Measurements from ENCODE around the gene KIFAP3. TPM values are rescaled to one million over a fixed set of nuclear protein-coding genes. Genes with fewer than 3 reads are reported as not detected.

Gene KIFAP3
- total and polyA plus RNA-seq, 2 donors (not counting 1 experiment from before 2014, with no cell fraction given) = 30.2 to 42.9 TPM

- no peaks in the 10 kb centered on the region for H3K27me3 ChIP-seq (ENCODE audit: control insufficient read depth, insufficient read depth, low read length)
- H3K27ac ChIP-seq (ENCODE audit: insufficient read depth, low read length) = no peak overlapping the region
- no peak overlapping the region for H2AFZ ChIP-seq (ENCODE audit: low read length)
- TF ChIP-seq EZH2 (IDR thresholded peaks at IDR 0.05; ENCODE audit: low read length, missing control alignments) (no peak), CTCF (conservative IDR thresholded peaks at IDR 0.05 in 1 of 2, IDR thresholded peaks at IDR 0.05 in 1 of 2; ENCODE audit: low read depth in 1 of 2, low read length in 2 of 2) (no peak)
- no peaks in the 10 kb centered on the region for H3K9me3 ChIP-seq (ENCODE audit: control insufficient read depth, insufficient read depth, low read depth, low read length)
- DNase-seq (ENCODE audit: low read depth in 2 of 2) = no peak
- no peaks in the 10 kb centered on the region for H4K20me1 ChIP-seq (ENCODE audit: control insufficient read depth, extremely low read depth, insufficient read depth, low read length)
- no peaks in the 10 kb centered on the region for H3K4me1 ChIP-seq (ENCODE audit: control insufficient read depth, extremely low read depth, insufficient read depth, low read length)
- no peak overlapping the region for H3K4me2 ChIP-seq (ENCODE audit: extremely low read depth, insufficient read depth, low read length)
- H3K36me3 ChIP-seq (ENCODE audit: control insufficient read depth, insufficient read depth, low read length) = no peaks in the 10 kb centered on the region
- H3K9ac ChIP-seq (ENCODE audit: insufficient read depth, low read length) = no peak overlapping the region
- H3K4me3 ChIP-seq (replicated peaks in 1 of 4; ENCODE audit: control extremely low read depth in 1 of 4, insufficient read depth in 1 of 4, low read depth in 3 of 4, low read length in 4 of 4) = no peak overlapping the region
- H3K79me2 ChIP-seq (ENCODE audit: control insufficient read depth, insufficient read depth, low read length) = no peaks in the 10 kb centered on the region
These were observed 128.3 kb downstream of the KIFAP3 start for GRCh38 chr1:169946206-169946605.

GRCh38 chr1:169945181-169945580 lies 129.3 kb downstream of the KIFAP3 start:
- H2AFZ ChIP-seq (ENCODE audit: low read length) = no peak overlapping the region
- no peaks in the 10 kb centered on the region for H4K20me1 ChIP-seq (ENCODE audit: control insufficient read depth, extremely low read depth, insufficient read depth, low read length)
- H3K9me3 ChIP-seq (ENCODE audit: control insufficient read depth, insufficient read depth, low read depth, low read length) = no peaks in the 10 kb centered on the region
- H3K27me3 ChIP-seq (ENCODE audit: control insufficient read depth, insufficient read depth, low read length) = no peaks in the 10 kb centered on the region
- H3K36me3 ChIP-seq (ENCODE audit: control insufficient read depth, insufficient read depth, low read length) = no peaks in the 10 kb centered on the region
- TF ChIP-seq CTCF (conservative IDR thresholded peaks at IDR 0.05 in 1 of 2, IDR thresholded peaks at IDR 0.05 in 1 of 2; ENCODE audit: low read depth in 1 of 2, low read length in 2 of 2) = no peak
- no peak for TF ChIP-seq EZH2 (IDR thresholded peaks at IDR 0.05; ENCODE audit: low read length, missing control alignments)
- H3K4me2 ChIP-seq (ENCODE audit: extremely low read depth, insufficient read depth, low read length) = no peak overlapping the region
- H3K4me3 ChIP-seq (replicated peaks in 1 of 4; ENCODE audit: control extremely low read depth in 1 of 4, insufficient read depth in 1 of 4, low read depth in 3 of 4, low read length in 4 of 4) = no peak overlapping the region
- no peak for DNase-seq (ENCODE audit: low read depth in 2 of 2)
- H3K4me1 ChIP-seq (ENCODE audit: control insufficient read depth, extremely low read depth, insufficient read depth, low read length) = no peaks in the 10 kb centered on the region
- H3K79me2 ChIP-seq (ENCODE audit: control insufficient read depth, insufficient read depth, low read length) = no peaks in the 10 kb centered on the region
- no peak overlapping the region for H3K9ac ChIP-seq (ENCODE audit: insufficient read depth, low read length)
- H3K27ac ChIP-seq (ENCODE audit: insufficient read depth, low read length) = no peak overlapping the region

GRCh38 chr1:169944621-169945020 lies 129.9 kb downstream of the KIFAP3 start:
- Histone ChIP-seq H3K9ac (ENCODE audit: insufficient read depth, low read length) (no peak overlapping the region), H4K20me1 (ENCODE audit: control insufficient read depth, extremely low read depth, insufficient read depth, low read length) (no peaks in the 10 kb centered on the region), H3K4me3 (replicated peaks in 1 of 4; ENCODE audit: control extremely low read depth in 1 of 4, insufficient read depth in 1 of 4, low read depth in 3 of 4, low read length in 4 of 4) (no peak overlapping the region), H3K79me2 (ENCODE audit: control insufficient read depth, insufficient read depth, low read length) (no peaks in the 10 kb centered on the region), H3K27ac (ENCODE audit: insufficient read depth, low read length) (no peak overlapping the region), H3K9me3 (ENCODE audit: control insufficient read depth, insufficient read depth, low read depth, low read length) (no peaks in the 10 kb centered on the region), H3K4me1 (ENCODE audit: control insufficient read depth, extremely low read depth, insufficient read depth, low read length) (no peaks in the 10 kb centered on the region), H3K27me3 (ENCODE audit: control insufficient read depth, insufficient read depth, low read length) (no peaks in the 10 kb centered on the region), H3K4me2 (ENCODE audit: extremely low read depth, insufficient read depth, low read length) (no peak overlapping the region), H3K36me3 (ENCODE audit: control insufficient read depth, insufficient read depth, low read length) (no peaks in the 10 kb centered on the region), H2AFZ (ENCODE audit: low read length) (no peak overlapping the region)
- TF ChIP-seq EZH2 (IDR thresholded peaks at IDR 0.05; ENCODE audit: low read length, missing control alignments) = no peak
- TF ChIP-seq CTCF (conservative IDR thresholded peaks at IDR 0.05 in 1 of 2, IDR thresholded peaks at IDR 0.05 in 1 of 2; ENCODE audit: low read depth in 1 of 2, low read length in 2 of 2) = no peak
- no peak for DNase-seq (ENCODE audit: low read depth in 2 of 2)
